Heart left ventricle (tissue), 13 donors: ENCODE results near the gene KCNJ1.

Experiments
- CTCF ChIP-seq, 12 donors: fragments of 200-600 bp; sonication (generic) in 4 of 12; IDR thresholded peaks; one replicate each; pipeline versions ENCODE4 v1.5.0 to v1.8.0; 2018 to 2022; ENCODE audit warnings: antibody characterized with exemption in 12 of 12, mild to moderate bottlenecking in 5 of 12
- POLR2A ChIP-seq, 2 donors: fragments of 450-650 bp; IDR thresholded peaks; one replicate each; pipeline ENCODE4 v1.6.1; 2017; ENCODE audit warnings: antibody characterized with exemption in 2 of 2, mild to moderate bottlenecking in 2 of 2, moderate library complexity in 2 of 2
- donor health status: ischemic (EF 13 %, LVEDD 7.1; RV severe dilation, severe dysfunction).
- donor health status: DM: no; HTN: yes; CAD: no.
- donor health status: DM: no; HTN: no; CAD: no.
- donor health status: ischemic (EF 25% LVEDD 6.9; RV normal size, moderate dysfunction).
- donor health status: ischemic (EF 25% LVEDD 5.7; RV mildly dilated, moderate dysfunction).
- donor health status: ischemic (EF 35%, LVEDD 5.7; RV mildly dilated, moderate dysfunction).
- donor health status: nonischemic (EF 11% LVEDD 7.7; RV severe dilation, severe dysfunction).
- donor health status: DM: yes; HTN: yes; CAD: no.
- donor health status: PGD.
- donor health status: ischemic (EF 29% LVEDD 5.4; RV normal size, mild dysfunction).
- donor health status: nonischemic (EF 23%, LVEDD 6.1; RV moderate dilation, normal function).

GRCh38 chr11:128909438-128910125 is 42.5 kb upstream of the KCNJ1 start:
- TF ChIP-seq CTCF (IDR thresholded peaks at IDR 0.05) (no peak), POLR2A (IDR thresholded peaks at IDR 0.05) (no peak)
